Skin epidermis (tissue), 12 donors: ENCODE measurements around the gene GASK1A.

Experiments
- H3K27ac ChIP-seq, 21 experiments: fragments of 200-600 bp; sonication (generic) in 11 of 21; one replicate each; pipeline ENCODE4 v1.5.0; 2020; ENCODE audit warnings: mild to moderate bottlenecking in 3 of 21, inconsistent platforms in 2 of 21, moderate library complexity in 2 of 21
- H3K4me3 ChIP-seq, 7 experiments: fragments of 200-600 bp; sonication (generic) in 2 of 7; one replicate each; pipeline ENCODE4 v1.5.0; 2020; ENCODE audit warnings: inconsistent platforms in 2 of 7, mild to moderate bottlenecking in 2 of 7, moderate library complexity in 1 of 7

The GASK1A gene

DNA sequence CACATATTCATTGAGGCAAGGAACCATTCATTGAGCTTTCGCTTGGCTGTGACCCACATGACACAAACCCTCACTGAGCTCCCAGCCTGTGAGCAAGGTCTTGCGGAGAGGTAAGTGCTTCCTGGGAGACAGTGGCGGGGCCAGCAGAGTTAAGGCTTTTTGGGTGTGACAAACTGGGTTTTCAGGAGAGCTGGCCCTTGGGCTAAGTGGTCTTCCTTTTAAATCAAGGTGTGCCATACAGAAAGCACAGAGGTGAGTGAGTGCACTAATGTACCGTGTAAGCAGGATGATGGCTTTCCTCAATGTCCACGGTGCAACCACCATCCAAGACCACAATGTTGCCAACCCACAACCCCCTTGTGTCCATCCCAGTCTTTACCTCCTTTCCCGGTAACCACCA lies 98.2 kb downstream of the GASK1A start:
- no peak overlapping the region for H3K27ac ChIP-seq

DNA sequence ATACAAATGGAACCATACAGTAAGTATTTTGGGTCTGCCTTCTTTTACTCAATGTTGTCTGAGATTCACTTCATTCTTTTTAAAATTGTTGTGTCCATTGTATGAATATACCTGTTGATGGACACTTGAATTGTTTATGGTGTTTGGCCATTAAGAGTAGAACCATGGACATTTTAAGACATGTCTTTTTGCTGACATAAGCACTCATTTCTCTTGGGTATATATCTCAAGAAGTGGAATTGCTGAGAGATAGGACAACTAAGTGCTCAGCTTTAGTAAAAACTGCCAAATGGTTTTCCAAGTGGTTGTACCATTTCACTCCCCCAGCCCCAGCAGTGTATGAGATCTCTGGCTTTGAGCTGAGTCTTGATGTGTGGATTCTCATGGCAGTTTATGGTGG lies 98.6 kb downstream of the GASK1A start:
- no peak overlapping the region for H3K4me3 ChIP-seq

More for the DNA sequence above, 98.2 kb downstream of the GASK1A start:
- H3K4me3 ChIP-seq: no peak overlapping the region

DNA sequence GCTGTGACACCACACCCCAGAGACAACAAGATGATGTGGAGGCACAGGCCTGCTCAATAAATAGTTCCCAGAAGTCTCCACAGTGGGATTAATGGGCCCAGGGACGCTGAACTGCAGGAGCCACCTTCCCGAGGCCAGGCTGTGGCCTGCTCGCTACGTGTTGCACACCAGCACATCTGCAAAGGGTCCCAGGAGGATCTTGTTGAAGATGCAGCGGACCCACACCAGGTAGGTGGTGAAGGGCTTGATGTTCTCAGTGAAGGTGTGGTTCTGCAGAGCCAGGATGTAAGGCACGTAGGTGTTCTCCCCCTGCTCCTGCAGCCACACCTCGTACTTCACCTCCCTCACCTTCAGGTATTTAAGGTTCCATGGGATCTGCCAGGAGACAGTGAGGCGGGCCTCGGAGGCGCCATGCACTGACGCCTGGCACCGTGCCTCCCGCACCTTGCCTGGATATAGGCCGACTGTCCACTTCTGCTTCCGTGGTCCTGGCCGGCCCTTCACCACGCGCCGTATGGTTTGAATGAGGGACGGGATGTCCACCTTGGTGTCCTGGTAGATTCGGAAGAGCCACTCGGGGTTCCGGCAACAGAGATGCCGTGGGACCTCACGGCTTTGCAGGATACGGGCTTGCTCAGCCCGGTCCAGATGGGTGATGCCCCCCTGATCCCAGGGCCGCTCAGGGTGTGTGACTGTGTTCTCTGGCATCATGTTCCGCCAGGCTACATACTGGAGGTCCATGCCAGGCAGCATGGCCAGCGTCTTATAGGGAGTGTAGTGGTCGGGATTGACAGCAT lies 100.6 kb downstream of the GASK1A start:
- H3K27ac ChIP-seq: no peak overlapping the region
- no peak overlapping the region for H3K4me3 ChIP-seq

More for the DNA sequence above, 98.6 kb downstream of the GASK1A start:
- H3K27ac ChIP-seq: no peak overlapping the region

DNA sequence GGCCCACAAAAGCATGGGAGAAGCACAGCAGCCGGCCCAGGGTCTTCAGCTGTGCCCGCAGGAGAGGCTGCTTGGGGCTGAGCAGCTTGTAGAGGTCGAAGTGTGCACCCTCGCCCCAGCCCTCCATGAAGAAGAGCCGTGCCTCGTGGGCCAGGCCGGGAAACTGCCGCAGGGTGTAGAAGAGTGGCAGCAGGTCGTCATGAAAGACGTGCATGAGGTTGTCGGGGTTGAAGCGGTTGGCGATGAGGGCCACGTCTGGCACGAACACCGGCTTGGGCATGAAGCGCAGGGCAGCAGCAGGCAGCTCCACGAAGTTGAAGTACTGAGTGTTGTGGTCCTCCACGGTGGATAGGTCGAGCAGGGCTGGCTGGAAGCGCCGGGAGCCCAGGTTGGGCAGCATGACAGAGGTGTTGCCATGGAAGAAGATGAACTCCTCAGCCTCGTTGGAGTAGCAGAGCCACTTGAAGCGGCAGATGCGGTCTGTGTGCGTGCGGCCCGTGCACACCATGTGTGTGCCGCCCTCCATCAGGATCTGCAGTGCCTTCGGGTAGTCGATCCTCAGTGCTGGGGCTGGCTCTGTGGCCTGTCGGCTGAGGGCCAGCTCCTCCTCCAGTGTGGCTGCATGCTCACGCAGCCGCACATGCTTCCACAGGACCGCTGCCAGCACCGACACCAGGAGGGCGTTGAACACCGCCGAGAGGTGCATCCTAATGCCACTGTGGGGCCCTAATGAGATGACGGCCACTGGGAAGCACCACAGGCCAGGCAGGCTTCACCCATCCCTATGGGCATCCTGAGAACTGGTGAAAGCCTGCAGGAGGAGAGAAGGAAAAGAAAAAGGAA lies 101.8 kb downstream of the GASK1A start:
- no peak overlapping the region for H3K27ac ChIP-seq
- H3K4me3 ChIP-seq: no peak overlapping the region

DNA sequence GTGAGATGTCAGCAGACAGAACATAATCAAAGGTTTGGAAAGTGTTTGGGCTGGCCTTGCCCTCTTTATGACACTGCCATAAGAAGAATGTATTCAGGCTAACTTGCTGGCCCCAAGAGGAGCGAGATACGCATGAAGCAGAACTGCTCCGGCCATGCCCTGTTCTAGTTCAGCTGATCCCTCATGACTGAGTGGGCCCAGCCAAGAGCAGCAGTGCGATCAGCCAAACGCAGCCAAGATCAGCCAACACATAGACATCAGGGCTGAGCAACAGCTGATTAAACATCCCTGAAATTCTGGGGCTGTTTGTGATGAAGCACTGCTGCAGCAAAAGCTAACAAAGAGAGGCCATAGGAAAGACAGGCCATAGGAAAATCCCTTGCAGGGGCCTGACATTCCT lies 102.7 kb downstream of the GASK1A start:
- H3K4me3 ChIP-seq: no peak overlapping the region
- no peak overlapping the region for H3K27ac ChIP-seq

DNA sequence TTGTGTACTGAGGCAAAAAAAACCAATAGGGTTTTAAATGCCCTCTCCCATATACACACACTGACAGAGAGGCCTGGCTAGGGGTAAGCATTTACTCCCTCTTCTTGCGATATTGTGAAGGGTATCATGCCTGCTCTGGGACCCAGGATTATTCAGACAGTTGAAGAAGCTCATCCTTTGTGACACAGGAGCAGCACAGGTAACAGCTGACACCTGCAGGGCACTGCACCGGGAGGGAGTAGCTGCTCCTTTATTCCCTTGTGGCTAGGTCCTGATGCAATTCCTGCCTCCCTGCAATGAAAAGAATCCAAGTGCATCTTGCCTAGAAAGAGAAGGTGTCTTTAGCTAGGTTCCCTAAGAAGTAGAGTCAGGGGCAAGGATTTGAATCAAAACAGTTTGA lies 103.3 kb downstream of the GASK1A start:
- H3K4me3 ChIP-seq: no peak overlapping the region
- H3K27ac ChIP-seq: no peak overlapping the region

DNA sequence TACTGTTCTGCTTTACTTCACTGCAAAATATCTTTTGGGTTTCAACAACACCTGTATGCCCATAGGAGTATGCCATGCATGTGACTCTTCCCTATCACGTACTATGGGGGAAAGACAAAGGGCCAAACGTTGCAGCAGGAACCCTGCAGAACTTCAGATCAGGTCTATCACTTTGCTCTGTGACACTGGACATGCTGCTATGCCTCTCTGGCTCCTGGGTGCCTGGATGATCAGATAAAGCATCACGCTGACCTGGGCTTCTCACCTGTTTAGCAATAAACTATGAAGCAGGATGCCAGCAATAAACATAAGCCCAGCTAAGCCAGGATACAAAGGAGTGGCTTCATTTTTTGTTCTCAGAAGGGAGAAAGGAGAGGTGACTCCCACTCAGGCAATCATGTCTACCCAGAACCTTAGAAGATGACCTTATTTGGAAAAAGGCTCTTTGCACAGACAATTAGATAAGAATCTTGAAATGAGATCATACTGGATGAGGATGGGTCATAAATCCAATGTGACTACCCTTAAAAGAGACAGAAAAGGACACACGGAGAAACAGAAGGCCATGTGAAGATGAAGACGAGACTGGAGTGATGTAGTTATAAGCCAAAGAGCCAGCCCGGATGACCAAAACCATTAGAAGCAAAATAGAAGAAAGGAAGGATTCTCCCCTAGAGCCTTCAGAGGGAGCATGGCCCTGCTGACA lies 107.5 kb downstream of the GASK1A start:
- Histone ChIP-seq H3K4me3 (no peak overlapping the region), H3K27ac (no peak overlapping the region)

DNA sequence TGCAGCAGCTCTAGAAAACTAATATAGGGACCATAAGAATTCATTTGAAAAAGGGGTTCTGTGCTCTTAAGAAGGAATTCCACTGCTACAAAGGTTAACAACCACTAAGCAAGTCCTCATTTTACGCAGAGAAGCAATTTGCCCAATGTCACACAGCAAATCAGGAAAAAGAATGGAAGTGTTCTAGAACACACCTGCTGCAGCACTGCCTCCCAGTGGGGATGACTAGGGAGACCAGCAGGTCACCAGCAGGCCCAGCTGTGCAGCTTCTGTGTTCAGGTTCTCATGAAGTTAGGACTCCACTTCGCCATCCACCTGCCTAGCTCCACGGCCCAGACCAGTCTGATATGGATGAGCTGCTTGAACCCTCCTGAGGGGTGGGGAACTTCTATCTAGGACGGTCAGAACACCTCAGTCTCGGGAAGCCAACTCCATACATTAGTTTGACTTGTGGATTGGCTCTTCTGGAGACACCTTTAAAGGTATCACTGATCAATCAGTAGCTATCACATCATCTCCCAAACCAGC lies 108.2 kb downstream of the GASK1A start:
- Histone ChIP-seq H3K27ac (no peak overlapping the region), H3K4me3 (no peak overlapping the region)

DNA sequence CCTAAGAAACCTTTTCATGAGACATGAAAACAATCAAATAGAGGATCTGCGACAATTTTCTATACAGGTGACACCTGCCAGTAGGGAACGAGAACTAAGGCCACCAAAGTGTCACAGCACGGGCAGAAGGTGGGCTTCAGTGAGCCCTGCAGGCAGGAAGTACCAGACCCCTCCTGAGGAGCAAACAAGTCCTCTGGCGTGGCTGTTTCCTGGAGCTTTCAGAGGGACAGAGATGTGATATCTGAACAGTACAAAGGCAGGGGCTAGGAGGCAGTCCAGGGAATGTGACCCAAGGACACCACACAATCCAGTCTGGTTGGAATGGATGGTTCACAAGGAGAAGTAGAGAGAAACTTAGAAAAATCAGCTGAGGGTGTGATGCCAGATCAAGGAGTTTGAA lies 110.0 kb downstream of the GASK1A start:
- Histone ChIP-seq H3K27ac (no peak overlapping the region), H3K4me3 (no peak overlapping the region)

DNA sequence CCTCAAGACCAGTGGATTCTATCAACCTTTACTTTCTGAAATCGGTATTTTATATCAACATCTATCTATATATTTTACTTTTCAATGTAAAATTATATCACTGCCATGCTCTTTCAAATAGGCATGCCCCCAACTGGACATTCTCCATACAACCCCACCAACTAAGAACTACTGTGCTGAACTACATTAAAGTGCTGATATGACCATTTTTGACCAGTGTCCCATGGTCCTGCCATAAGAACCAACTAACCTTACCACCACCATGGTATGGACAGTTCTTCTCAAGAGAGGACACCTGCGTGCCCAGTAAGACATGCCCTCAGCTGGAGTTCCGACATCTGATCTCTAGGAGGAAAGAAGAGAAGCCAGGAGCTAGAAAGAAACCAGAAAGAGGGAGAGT lies 111.1 kb downstream of the GASK1A start:
- H3K4me3 ChIP-seq: no peak overlapping the region
- no peak overlapping the region for H3K27ac ChIP-seq

DNA sequence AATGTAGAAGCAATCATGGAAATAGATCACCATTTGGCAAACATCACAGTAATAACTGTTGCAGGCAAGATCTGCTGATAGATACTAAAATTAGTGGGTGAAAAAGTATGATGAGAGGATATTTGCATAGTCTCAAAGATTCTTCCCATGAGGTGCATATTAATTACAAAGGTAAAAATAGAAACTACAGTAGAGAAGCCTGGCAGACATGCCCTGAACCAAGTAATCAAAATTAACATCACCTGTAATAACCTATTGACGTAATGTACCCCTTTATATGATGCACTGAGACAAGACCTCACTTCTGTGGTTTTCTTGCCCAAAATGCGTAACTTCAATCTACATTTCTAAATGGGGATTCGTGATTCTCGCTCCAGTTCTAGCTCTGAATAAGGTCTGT lies 112.4 kb downstream of the GASK1A start:
- H3K27ac ChIP-seq: no peak overlapping the region
- no peak overlapping the region for H3K4me3 ChIP-seq

DNA sequence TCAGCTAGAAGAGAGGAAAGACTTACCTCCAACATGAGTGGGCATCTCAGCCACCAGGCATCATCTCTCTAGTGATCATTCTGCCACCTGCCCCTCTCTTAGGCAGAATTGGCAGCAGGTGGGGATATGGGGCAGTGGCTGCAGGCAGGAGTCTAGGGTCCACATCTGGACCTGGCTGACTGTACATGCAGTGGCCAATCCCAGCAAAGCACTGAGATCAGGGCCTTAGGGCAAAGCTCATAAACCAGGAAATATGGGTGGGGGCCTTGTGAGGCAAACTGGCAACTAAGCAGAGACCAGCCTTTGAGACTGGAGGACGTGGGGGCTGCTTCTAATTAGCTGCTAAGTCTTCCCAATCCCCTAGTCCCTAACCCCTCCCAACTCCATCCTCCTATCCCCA lies 113.9 kb downstream of the GASK1A start:
- Histone ChIP-seq H3K4me3 (no peak overlapping the region), H3K27ac (no peak overlapping the region)

DNA sequence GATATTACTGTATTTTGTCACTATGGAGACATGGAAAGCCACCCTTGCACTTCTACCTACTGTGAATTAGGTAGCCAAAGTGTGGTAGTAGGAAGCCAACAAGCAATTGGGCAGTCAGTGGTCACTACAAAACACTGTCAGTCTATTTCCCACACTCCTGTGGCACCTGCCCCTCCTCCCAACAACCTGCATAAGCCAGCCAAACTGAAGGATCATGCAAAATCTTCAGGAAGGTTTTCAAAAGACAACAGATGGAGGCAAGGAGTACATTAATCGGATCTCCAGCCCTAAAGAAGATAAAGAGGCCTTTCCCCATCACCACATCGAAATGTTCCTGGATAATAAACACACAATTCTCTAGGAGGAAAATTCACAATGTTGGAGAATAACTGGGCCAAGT lies 114.9 kb downstream of the GASK1A start:
- no peak overlapping the region for H3K27ac ChIP-seq
- no peak overlapping the region for H3K4me3 ChIP-seq

DNA sequence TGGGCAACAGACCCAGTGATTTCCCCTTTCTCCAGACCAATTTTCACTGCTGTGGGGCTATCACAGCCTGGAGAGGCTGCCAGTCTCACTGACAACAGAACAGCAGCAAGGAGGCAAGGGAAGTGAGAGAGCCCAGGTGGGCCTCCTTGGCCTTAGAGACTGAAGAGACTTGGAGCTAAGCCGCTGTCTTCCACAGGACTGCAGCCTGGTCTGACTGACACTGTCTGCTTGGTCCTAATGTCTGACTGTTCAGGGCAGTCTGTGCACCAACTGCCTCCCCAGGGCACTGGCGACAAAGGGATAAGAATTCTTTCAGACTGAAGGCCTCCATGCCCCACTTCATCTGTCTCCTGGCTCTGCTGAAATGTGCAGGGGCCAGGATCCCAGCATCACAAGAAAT lies 115.3 kb downstream of the GASK1A start:
- Histone ChIP-seq H3K27ac (no peak overlapping the region), H3K4me3 (no peak overlapping the region)

DNA sequence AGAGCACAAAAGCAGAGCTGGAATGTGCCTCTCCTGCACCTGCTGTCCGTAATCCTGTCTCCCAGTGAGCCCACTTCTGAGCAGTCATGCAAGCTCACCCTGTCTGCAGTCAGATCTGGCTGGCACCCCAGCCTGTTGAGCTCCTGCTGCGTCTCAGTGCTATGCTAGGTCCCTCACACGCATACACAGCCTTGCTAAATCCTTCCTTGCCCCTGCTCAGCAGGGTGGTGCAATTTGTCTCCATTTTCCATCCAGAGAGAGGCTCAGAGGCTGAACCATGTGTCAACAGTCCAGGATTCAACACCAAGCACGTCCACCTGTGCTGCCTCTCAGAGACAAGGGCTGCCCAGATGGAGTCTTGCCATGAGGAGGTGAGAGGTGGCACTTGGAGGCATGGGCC lies 115.7 kb downstream of the GASK1A start:
- Histone ChIP-seq H3K4me3 (no peak overlapping the region), H3K27ac (no peak overlapping the region)

DNA sequence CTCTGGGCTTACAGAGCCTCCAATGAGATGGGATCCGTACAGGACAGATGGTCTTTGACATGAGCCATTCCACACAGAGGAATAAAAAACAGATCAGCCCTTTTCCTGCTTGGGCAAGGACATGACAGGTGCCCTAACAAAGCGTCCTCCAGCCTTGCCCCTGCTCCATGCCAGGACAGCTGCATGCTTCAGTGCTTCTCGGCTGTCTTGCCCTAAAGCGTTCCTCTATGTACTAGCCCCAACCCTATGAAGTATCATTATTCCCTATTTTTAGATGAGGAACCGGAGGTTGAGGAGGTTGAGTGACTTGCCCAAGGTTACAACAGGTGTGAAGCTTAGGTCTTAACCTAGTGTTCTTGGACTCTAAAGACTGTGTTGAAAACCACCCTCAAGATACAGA lies 116.3 kb downstream of the GASK1A start:
- Histone ChIP-seq H3K4me3 (no peak overlapping the region), H3K27ac (no peak overlapping the region)

DNA sequence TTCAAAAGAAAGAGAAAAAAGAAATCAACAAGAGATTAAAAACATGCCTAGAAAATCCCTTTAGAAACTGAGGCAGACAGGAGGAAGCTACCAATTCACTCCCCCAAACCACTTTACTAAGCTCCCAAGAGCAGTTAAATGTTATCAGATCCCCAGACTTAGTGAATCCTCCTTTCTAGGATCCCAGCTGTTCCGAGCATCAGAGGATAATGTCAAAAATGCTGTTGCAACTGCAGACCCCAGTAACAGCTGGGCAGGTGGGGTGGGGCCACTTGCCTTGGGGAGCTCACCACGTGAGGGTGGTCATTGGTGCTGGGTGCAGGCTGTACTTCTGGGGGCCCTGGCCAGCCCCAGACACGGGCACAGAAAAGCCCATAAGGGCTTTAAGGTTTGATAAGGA lies 117.7 kb downstream of the GASK1A start:
- H3K27ac ChIP-seq: no peak overlapping the region
- no peak overlapping the region for H3K4me3 ChIP-seq

DNA sequence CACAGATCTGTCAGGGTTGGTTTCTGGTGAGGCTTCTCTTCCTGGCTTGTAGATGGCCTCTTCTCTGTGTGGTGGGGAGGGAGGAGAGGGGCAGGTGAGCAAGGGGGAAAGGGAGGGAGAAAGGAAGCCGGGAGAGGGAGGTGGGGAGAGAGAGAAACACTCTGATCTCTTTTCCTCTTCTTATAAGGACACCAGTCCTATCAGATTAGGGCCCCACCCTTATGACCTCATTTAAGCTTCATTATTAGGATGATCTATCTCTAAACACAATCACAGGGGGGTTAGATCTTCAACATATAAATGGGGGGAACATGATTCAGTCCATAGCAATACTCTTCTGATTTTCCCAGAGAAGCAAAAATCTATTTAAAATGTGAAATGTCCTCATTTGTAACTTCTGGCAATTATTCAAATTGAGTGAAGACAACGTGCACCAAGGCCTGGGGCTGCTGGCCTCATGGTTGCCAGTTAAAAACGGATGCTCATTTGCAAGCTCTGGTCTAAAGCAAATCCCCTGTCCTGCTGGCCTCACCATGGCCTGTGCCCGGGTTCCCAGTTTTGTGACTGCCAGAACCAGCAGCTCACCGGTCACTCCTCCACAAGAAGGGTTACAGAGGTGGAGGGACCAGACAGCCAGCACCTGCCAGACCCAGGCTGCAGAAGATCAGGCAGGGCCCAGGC lies 118.4 kb downstream of the GASK1A start:
- H3K4me3 ChIP-seq: no peak overlapping the region
- no peak overlapping the region for H3K27ac ChIP-seq

DNA sequence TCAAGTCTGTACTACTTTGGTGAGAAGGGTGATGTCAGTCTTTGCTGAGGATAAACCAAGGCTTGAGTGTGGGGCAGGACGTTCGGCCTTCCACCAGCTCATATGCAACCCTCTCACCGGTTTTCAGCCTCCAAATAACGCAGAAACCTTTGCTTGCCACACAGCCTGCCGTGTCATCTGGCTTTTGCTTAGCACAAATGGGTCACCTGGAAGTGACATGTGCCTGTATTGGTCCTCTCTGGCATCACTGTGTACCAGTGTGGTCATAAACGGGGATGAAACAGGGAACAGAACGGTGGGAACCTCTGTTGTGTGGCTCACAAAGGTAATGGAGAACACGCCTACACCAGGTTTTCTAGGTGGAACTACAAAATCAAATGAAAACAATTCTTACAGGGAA lies 119.7 kb downstream of the GASK1A start:
- no peak overlapping the region for H3K4me3 ChIP-seq
- no peak overlapping the region for H3K27ac ChIP-seq
